ENCODE results near the gene MEPCE. TPM values are rescaled to one million over a fixed set of nuclear protein-coding genes. Genes with fewer than 3 reads are reported as not detected.

The MEPCE gene
- polyA plus RNA-seq, 1 experiment, result 19.1 TPM

GRCh38 chr7:100400656-100401055 is 29.0 kb upstream of the MEPCE start:
- no peak for DNase-seq (ENCODE audit: low read depth)
- CTCF ChIA-PET, result no interaction called here
- peaks cover 4% of the 10 kb centered on the region; the same call in 1 of the 2 replicates for H3K27me3 ChIP-seq (ENCODE audit: control insufficient read depth, insufficient read depth, low read length)
- H3K4me3 ChIP-seq (ENCODE audit: low read depth, low read length), result no peak overlapping the region
- POLR2A ChIA-PET, result no interaction called here
- TF ChIP-seq CTCF (IDR thresholded peaks at IDR 0.05; ENCODE audit: insufficient read depth, low read depth, low read length), result no peak
- H3K36me3 ChIP-seq (ENCODE audit: control insufficient read depth, insufficient read depth, low read length), result no peaks in the 10 kb centered on the region

- POLR2A ChIA-PET, result no interaction called here
- TF ChIP-seq CTCF (IDR thresholded peaks at IDR 0.05; ENCODE audit: insufficient read depth, low read depth, low read length), result no peak
Measured at GRCh38 chr7:100401811-100402210, 27.8 kb upstream of the MEPCE start.

GRCh38 chr7:100402241-100402640 is 27.4 kb upstream of the MEPCE start:
- ChIA-PET CTCF (no interaction called here), POLR2A (no interaction called here)
- Histone ChIP-seq H3K36me3 (ENCODE audit: control insufficient read depth, insufficient read depth, low read length) (no peaks in the 10 kb centered on the region), H3K27me3 (ENCODE audit: control insufficient read depth, insufficient read depth, low read length) (peaks cover 4% of the 10 kb centered on the region; the same call in 1 of the 2 replicates), H3K4me3 (ENCODE audit: low read depth, low read length) (no peak overlapping the region)
- no peak for DNase-seq (ENCODE audit: low read depth)
- TF ChIP-seq CTCF (IDR thresholded peaks at IDR 0.05; ENCODE audit: insufficient read depth, low read depth, low read length), result no peak

More at GRCh38 chr7:100401811-100402210, 27.8 kb upstream of the MEPCE start:
- CTCF ChIA-PET, result no interaction called here
- Histone ChIP-seq H3K27me3 (ENCODE audit: control insufficient read depth, insufficient read depth, low read length) (peaks cover 4% of the 10 kb centered on the region; the same call in 1 of the 2 replicates), H3K4me3 (ENCODE audit: low read depth, low read length) (no peak overlapping the region), H3K36me3 (ENCODE audit: control insufficient read depth, insufficient read depth, low read length) (no peaks in the 10 kb centered on the region)
- no peak for DNase-seq (ENCODE audit: low read depth)

- ChIA-PET CTCF (interaction anchor here (0.6 to 3.7 kb wide), 15 partner anchors 9 to 281 kb away, joined by 3 to 21 read pairs (median 7); no protein-coding TSS in a partner anchor), POLR2A (no interaction called here)
- Histone ChIP-seq H3K27me3 (ENCODE audit: control insufficient read depth, insufficient read depth, low read length) (peaks cover 3% of the 10 kb centered on the region; the same call in 1 of the 2 replicates), H3K4me3 (ENCODE audit: low read depth, low read length) (no peak overlapping the region), H3K36me3 (ENCODE audit: control insufficient read depth, insufficient read depth, low read length) (no peaks in the 10 kb centered on the region)
- no peak for TF ChIP-seq CTCF (IDR thresholded peaks at IDR 0.05; ENCODE audit: insufficient read depth, low read depth, low read length)
- DNase-seq (ENCODE audit: low read depth), result no peak
Measured at GRCh38 chr7:100406767-100407166, 22.9 kb upstream of the MEPCE start.

- POLR2A ChIA-PET, result interaction anchor here (0.5 to 0.6 kb wide), 4 partner anchors 21 to 470 kb away, joined by 3 to 4 read pairs (median 3); partner anchors contain the start of genes MEPCE and ZCWPW1
- Histone ChIP-seq H3K4me3 (ENCODE audit: low read depth, low read length) (no peak overlapping the region), H3K36me3 (ENCODE audit: control insufficient read depth, insufficient read depth, low read length) (no peaks in the 10 kb centered on the region), H3K27me3 (ENCODE audit: control insufficient read depth, insufficient read depth, low read length) (peaks cover 3% of the 10 kb centered on the region; the same call in 1 of the 2 replicates)
- CTCF ChIA-PET, result interaction anchor here (0.6 to 3.7 kb wide), 19 partner anchors 8 to 282 kb away, joined by 3 to 21 read pairs (median 7); partner anchors contain the start of gene ZCWPW1
- peak; percentile 77 for TF ChIP-seq CTCF (IDR thresholded peaks at IDR 0.05; ENCODE audit: insufficient read depth, low read depth, low read length)
- DNase-seq (ENCODE audit: low read depth), result peak; percentile 31
Measured at GRCh38 chr7:100407285-100408180, 22.1 kb upstream of the MEPCE start.

Measured in BJ (cell line).